HL-60/S4 treated with retinoic acid at 250 ng/mL for 4 days and 3 days (cell line): Measurements from ENCODE around the gene CD33.
"Not testable (repeated sequence)": the region's sequence is repeated elsewhere in the genome, so short reads cannot be mapped to it uniquely, and the experiment has no call there.

Experiments used
- in situ Hi-C: fragments of 300-500 bp; cut with MboI; formaldehyde crosslinking; loops from 2 replicates; pipeline ENCODE4 v1.7.0; 2022; ENCODE audit warnings: low sequenced_read_pairs

The CD33 gene

DNA sequence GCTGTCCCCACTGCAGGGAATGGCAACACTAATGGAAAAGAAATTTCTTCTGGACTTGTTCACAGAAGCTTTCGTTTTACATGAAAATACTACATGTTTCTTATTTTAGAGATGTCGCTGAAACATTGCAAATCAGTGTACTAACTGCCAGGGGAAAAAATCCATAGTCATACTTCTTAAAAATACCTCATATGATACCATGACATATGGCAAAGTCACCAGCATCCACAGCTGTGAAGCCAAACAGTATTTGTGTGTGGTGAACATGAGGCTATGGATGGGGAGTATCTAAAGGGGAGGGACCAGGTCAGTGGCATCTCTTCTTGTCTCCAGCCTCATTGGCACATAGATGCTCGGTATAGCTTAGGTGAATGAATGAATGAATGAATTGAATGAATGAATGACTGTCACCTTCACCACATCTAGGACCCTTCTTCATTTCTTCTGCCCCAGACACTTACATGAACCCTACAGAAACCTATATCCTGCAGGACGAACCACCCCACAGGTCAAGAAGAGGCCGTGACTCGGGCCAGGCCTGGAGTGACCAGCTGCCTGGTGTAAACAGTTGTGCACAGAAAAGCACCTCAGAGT lies 14.6 kb upstream of the CD33 start:
- in situ Hi-C loops: no loop called here

- in situ Hi-C loops: not testable (repeated sequence)
Observed at GRCh38 chr19:51210874-51211361, 14.0 kb upstream of the CD33 start.

GRCh38 chr19:51211833-51212232 lies 13.0 kb upstream of the CD33 start:
- in situ Hi-C loops: no loop called here

DNA sequence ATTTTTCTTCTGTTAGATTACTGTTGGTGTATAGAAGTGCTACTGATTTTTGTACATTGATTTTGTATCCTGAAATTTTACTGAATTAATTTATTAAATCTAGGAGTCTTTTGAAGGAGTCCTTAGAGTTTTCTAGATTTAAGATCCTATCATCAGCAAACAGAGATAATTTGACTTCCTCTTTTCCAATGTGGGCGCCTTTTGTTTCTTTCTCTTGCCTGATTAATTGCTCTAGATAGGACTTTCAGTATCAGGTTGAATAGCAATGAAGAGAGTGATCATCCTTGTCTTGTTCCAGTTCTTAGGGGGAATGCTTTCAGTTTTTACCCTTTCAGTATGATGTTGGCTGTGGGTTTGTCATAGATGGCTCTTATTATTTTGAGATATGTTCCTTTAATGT lies 5.6 kb upstream of the CD33 start:
- in situ Hi-C loops: no loop called here

GRCh38 chr19:51219971-51220370 lies 4.9 kb upstream of the CD33 start:
- in situ Hi-C loops: no loop called here

DNA sequence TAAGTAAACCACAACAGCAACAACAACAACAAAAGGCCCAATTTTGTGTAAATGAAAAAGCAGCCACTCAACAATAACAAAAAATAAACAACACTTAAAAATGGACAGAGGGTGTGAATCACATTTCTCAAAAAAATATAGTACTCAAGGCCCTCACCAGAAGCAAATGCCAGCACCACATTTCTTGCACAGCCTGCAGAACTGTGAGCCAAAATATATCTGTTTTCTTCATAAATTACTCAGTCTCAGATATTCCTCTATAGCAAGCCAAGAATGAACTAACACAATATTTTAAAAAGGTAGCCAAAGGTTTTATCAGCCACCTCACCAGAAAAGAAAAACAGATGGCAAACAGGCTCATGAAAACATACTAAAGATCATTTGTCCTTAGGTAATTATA lies 3.9 kb upstream of the CD33 start:
- in situ Hi-C loops: no loop called here

DNA sequence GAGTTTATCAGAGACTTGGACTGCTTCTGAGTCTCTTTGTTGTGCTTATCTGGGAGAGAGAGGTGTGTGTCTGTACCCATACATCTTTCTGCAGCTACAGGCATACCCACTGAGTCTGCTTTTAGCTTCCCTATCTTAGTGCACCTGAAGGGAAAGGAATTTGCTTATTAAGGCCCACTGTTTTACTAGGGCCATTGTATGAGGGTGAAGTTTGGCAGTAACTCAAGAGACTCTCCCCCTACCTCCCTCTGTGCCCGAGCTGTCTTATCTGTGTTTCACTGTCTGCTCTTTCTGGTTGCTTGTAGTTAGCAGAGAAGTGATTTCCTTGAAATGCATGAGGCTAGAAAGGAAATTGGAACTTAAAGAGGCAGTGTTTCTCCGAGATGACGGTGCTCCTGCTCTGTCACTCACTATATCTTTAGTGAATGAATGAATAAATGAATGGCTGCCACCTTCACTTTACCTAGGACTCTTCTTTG lies 678 bp upstream of the CD33 start:
- in situ Hi-C loops: no loop called here

DNA sequence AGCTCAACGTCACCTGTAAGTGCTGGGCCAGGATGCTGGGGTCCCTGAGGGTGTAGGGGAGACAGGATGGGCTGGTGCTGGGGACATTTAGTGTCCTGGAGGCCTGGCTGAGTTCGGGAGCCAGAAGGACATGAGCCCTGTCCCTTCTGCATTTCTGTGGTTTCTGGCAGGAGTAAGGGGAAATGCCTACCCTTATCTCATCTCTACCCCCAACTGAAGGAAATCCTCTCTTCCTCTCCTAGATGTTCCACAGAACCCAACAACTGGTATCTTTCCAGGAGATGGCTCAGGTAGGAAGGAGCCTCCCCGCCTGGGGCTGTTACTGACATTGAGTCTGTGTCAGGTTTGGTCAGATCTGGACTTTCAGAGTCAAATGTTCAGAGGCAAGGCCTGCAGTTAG lies 1.2 kb downstream of the CD33 start:
- in situ Hi-C loops: no loop called here

- in situ Hi-C loops: no loop called here
Observed at GRCh38 chr19:51227326-51227725, 2.4 kb downstream of the CD33 start.

- in situ Hi-C loops: no loop called here
Observed at GRCh38 chr19:51227966-51228365, 3.1 kb downstream of the CD33 start.

GRCh38 chr19:51240866-51241265 lies 16.0 kb downstream of the CD33 start:
- in situ Hi-C loops: no loop called here

DNA sequence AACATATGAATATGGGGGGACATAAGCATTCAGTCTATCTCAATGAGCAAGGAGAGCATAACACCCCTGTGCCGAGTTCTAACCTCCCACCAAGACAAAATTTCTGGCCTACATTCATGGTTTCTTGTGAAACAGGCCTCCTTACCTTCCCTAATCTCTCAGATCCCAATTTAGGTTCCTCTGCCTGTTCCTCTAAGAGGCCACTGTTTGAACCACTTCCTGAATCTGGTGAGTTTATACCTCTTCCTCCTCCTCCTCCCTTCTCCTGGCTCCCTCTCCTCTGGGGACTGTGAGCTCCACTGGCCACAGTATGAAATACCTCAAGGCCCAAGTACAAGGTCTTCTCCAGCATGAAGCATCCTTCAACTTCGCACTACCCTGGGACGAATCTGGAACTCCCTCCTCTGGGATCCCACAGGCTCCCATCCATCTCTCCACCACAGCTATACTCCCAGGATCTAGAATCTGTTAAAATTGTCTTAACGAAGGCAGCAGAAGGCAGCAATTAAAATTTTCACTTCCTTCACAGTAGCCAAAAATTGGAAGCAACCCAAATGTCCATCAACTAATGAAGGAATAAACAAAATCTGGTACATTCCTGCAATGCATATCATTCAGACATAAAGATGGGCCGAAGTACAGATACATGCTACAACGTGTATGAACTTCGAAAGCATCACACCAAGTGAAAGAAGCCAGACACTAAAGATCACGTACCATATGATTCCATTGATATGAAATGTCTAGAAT lies 18.2 kb downstream of the CD33 start:
- in situ Hi-C loops: no loop called here

DNA sequence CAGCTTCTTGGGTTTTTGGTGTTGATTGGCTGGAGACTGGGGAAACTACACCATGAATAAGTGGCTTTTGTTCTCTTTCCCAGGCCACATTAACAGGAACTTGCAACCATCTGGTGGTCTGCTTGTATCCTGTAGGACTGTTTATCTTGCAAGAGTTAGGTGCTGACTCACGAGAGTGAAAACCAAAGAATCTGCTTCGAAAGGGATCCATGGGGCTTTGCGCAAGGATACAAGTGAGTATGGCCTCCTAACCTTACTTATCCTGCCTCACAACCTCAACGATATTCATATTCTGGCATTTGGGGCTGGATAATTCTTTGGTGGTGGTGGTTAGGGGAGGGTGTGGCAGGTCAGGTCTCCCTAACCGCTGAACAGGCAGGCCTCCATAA lies 21.3 kb downstream of the CD33 start:
- in situ Hi-C loops: no loop called here

DNA sequence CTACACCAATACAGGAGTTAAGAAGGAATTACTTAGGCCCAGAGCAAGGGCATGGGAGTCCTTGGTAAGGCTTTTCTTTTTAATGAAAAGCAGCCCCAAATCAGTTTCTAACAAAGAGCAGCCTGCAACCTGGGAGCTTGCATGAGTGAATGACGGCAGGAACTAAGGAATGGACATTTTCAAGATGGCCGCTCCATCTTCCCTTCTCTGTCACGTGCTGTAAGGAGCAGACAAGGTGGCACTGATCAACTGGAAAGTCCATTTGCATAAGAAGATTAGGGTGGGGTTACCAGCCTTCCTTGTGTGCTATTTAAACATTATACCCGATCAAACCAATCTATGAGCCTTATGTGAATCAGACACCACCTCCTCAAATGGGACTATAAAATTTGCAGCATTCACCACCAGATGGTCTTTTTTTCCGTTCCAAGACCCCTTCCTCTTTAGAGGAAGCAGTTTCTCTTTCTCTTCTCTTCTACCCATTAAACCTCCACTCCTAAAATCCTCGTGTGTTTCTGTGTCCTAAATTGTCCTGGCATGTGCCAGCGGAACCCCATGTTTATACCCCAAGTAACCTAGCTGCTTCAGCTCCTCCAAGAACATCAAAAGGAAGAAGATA lies 23.2 kb downstream of the CD33 start:
- in situ Hi-C loops: no loop called here

DNA sequence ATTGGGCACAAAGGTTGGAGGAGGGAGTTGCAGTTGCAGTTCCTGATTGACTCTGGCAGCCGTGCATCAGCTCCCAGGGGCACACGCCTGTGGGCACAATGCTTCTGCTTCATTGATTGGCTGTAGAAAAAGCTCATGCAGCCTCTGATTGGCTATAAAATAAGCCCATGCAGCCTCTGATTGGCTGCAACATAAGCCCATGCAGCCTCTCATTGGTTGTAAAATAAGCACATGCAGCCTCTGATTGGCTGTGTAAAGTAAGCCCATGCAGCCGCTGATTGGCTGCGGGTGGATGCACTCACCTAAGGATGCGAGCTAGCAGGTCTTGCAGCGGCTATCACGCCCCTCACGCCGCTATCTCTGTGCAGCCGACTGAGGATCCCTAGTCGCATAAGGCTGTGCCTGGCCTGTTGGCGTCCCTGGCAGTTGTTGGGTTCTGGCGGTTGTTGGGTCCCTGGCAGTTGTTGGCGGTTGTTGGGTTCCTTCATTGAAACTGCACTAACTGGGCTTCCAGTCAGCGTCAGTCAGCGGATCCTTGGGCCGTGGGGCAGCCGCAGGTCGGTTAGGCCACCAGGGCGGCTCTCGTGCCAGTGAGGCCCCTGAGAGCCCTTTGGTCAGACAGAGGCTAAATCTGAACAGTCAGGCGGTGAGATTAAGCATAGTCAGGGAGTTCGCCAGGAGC lies 26.0 kb downstream of the CD33 start, which contains the start of gene SIGLECL1:
Gene SIGLECL1, plus strand, starts transcription at position 295 of the 682 bp plus-strand sequence. CDS start 12,993 bp downstream, outside the sequence.
- in situ Hi-C loops: no loop called here

DNA sequence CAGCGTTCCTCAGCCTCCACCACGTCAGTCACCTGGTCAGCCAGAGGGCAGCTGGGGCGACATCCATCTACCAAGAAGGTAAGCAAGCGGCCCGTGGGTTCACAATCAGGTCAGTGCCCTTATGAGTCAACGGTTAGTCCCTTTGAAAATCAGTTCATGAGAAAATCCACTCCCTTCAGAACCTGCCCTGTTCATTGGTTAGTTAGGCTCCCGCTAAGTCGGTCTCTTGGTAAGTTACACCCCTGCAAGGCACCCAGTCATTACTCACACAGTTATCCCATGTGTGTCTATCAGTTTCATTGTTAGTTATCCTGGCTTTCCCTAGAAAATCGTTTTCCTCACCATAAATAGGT lies 26.6 kb downstream of the CD33 start:
- in situ Hi-C loops: no loop called here

GRCh38 chr19:51252306-51253079 lies 27.6 kb downstream of the CD33 start:
- in situ Hi-C loops: no loop called here

DNA sequence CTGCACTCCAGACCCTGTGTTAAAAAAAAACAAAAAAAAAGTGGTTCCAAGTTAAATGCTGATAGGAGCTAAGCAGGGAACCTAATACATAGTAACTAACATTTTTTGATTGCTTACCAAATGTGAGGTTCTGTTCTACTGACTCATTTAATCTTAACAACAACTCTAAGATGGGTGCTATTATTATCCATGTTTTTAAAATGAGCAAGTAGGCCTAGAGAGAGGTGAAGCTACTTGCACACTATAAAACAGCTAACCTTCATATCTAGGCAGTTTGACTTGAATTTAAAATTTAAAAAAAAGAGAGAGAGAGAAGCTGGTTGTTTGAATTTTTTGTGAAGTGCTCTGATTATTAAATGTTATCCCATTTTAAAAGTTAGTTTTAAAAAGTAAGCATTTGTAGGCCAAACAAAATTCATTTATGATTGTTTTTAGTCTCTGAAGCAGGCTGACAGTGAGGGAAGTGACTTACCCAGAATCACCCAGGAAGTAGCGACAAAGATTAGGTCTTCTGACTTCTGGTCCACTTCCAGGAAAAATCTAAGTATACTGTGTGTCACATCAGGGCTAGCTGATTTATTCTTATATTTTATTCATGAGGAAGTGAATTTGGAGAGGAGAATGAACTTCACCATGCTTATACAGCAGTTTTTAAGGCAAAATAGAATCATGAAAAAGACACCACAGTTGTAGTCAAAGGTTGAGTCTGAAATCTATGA lies 28.4 kb downstream of the CD33 start:
- in situ Hi-C loops: no loop called here

DNA sequence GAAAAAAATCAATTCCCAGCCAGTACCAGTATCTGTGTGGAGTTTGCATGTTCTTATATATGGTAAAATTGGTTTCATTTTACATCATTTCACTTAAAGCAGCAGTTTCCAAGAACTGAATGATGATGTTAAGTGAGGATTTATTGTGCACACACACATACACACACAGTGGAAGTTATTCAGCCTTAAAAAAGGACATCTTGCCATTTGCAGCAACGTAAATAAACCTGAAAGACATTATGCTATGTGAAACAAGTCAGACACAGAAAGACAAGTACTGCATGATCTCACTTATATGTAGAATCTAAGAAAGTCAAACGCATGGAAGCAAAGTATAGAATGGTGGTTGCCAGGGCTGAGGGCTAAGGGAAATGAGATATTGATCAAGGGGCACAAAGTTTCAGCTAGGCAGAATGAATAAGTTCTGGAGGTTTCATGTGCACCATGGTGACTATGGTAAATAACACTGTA lies 31.3 kb downstream of the CD33 start:
- in situ Hi-C loops: no loop called here

- in situ Hi-C loops: no loop called here
Observed at GRCh38 chr19:51257471-51257870, 32.6 kb downstream of the CD33 start.
